Kidney epithelial cell (primary cell): ENCODE measurements around the gene GBP6. TPM values are rescaled to one million over a fixed set of nuclear protein-coding genes. Genes with fewer than 3 reads are reported as not detected.
"Not testable (repeated sequence)": the region's sequence is repeated elsewhere in the genome, so short reads cannot be mapped to it uniquely, and the experiment has no call there.

Source experiments
- DNase-seq: peaks from one replicate; pipeline ENCODE4 v3.0.0-alpha.2; 2010; ENCODE audit warnings: low read depth
- H3K27me3 ChIP-seq: 2 replicates; pipeline ENCODE4 v1.6.0; 2011; ENCODE audit warnings: low read length; ENCODE audit not compliant: control insufficient read depth, insufficient read depth
- H3K36me3 ChIP-seq: 2 replicates; pipeline ENCODE4 v1.5.1; 2011; ENCODE audit warnings: low read length; ENCODE audit not compliant: control insufficient read depth, insufficient read depth
- H3K4me3 ChIP-seq: 2 replicates; pipeline ENCODE4 v1.5.1; 2011; ENCODE audit warnings: low read depth, mild to moderate bottlenecking, control low read depth, low read length
- CTCF ChIP-seq: IDR thresholded peaks from 2 replicates; pipeline ENCODE4 v1.5.1; 2011; ENCODE audit warnings: mild to moderate bottlenecking, moderate library complexity, low read length, control low read depth, inconsistent platforms; ENCODE audit not compliant: insufficient read depth, poor library complexity, severe bottlenecking
- total RNA-seq: library from RNA; depleted of rRNA; stranded (reverse); fragments of >200 nt; gene quantifications from 2 replicates; pipeline ENCODE4 v1.2.3, GENCODE V29; 2015

GBP6 gene
- total RNA-seq, 1 donor from 2014 or later: 0.21 TPM

- no peak overlapping the region for H3K4me3 ChIP-seq
- no peak for TF ChIP-seq CTCF
- DNase-seq: no peak
- no peaks in the 10 kb centered on the region for H3K36me3 ChIP-seq
- no peaks in the 10 kb centered on the region for H3K27me3 ChIP-seq
Measured at GRCh38 chr1:89360716-89361115, 3.1 kb upstream of the GBP6 start.

- Histone ChIP-seq H3K4me3 (no peak overlapping the region), H3K36me3 (no peaks in the 10 kb centered on the region), H3K27me3 (no peaks in the 10 kb centered on the region)
- DNase-seq: no peak
- TF ChIP-seq CTCF: no peak
Measured at GRCh38 chr1:89361681-89362080, 2.2 kb upstream of the GBP6 start.

- H3K4me3 ChIP-seq: no peak overlapping the region
Measured at GRCh38 chr1:89363196-89363595, 663 bp upstream of the GBP6 start.

GRCh38 chr1:89364954-89365550 lies 1.2 kb downstream of the GBP6 start:
- no peak for TF ChIP-seq CTCF
- no peak overlapping the region for H3K4me3 ChIP-seq
- DNase-seq: no peak
- no peaks in the 10 kb centered on the region for H3K36me3 ChIP-seq
- H3K27me3 ChIP-seq: no peaks in the 10 kb centered on the region

More at GRCh38 chr1:89363196-89363595, 663 bp upstream of the GBP6 start:
- DNase-seq: no peak
- no peaks in the 10 kb centered on the region for H3K27me3 ChIP-seq
- TF ChIP-seq CTCF: no peak
- H3K36me3 ChIP-seq: no peaks in the 10 kb centered on the region

GRCh38 chr1:89367221-89367620 lies 3.4 kb downstream of the GBP6 start:
- no peak for TF ChIP-seq CTCF
- no peak for DNase-seq

GRCh38 chr1:89369331-89369730 lies 5.5 kb downstream of the GBP6 start:
- Histone ChIP-seq H3K36me3 (no peaks in the 10 kb centered on the region), H3K4me3 (no peak overlapping the region), H3K27me3 (no peaks in the 10 kb centered on the region)
- no peak for TF ChIP-seq CTCF
- no peak for DNase-seq

More at GRCh38 chr1:89367221-89367620, 3.4 kb downstream of the GBP6 start:
- Histone ChIP-seq H3K4me3 (no peak overlapping the region), H3K27me3 (no peaks in the 10 kb centered on the region), H3K36me3 (no peaks in the 10 kb centered on the region)

GRCh38 chr1:89373810-89374209 lies 10.0 kb downstream of the GBP6 start:
- H3K27me3 ChIP-seq, DNase-seq, H3K36me3 ChIP-seq, H3K4me3 ChIP-seq: not testable (repeated sequence)
